ENCODE results near the gene MEGF6.

MEGF6 gene

DNA sequence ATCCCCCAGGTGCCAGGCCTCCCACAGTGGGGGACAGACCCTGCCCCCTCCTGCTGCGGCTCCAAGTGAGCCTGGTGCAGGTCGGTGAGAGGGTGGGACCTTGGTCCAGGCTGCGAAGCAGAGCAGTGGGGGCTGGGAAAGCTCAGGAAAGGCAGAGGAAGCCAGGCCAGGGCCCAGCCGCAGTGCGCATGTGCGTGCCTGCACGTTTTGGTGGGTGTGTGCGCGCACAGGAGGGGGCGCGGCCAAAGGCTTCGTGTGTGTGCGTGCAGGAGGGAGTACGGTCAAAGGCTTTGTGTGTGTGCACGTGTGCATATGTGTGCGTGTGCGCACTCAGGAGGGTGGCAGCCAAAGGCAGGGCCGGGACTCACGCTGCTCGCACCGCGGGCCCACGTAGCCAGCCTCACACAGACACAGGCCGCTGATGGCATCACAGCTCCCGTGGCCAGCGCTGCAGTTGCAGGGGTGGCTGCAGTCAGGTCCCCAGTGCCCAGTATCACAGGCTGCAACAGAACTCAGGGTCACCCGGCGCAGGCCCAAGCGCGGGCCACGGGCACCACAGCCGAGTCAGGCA, 111.0 kb downstream of the MEGF6 start:
- Histone ChIP-seq H3K9me3 (ENCODE audit: severe bottlenecking) (no peaks in the 10 kb centered on the region), H3K4me3 (ENCODE audit: low read depth, low read length) (no peak overlapping the region), H3K27me3 (ENCODE audit: insufficient read depth, low read depth, severe bottlenecking) (no peaks in the 10 kb centered on the region), H3K27ac (no peak overlapping the region), H3K36me3 (no peaks in the 10 kb centered on the region)
- TF ChIP-seq, protein P1, sequence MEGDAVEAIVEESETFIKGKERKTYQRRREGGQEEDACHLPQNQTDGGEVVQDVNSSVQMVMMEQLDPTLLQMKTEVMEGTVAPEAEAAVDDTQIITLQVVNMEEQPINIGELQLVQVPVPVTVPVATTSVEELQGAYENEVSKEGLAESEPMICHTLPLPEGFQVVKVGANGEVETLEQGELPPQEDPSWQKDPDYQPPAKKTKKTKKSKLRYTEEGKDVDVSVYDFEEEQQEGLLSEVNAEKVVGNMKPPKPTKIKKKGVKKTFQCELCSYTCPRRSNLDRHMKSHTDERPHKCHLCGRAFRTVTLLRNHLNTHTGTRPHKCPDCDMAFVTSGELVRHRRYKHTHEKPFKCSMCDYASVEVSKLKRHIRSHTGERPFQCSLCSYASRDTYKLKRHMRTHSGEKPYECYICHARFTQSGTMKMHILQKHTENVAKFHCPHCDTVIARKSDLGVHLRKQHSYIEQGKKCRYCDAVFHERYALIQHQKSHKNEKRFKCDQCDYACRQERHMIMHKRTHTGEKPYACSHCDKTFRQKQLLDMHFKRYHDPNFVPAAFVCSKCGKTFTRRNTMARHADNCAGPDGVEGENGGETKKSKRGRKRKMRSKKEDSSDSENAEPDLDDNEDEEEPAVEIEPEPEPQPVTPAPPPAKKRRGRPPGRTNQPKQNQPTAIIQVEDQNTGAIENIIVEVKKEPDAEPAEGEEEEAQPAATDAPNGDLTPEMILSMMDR (IDR thresholded peaks at IDR 0.05; ENCODE audit: low read depth, low read length) = no peak
- DNase-seq = no peak

DNA sequence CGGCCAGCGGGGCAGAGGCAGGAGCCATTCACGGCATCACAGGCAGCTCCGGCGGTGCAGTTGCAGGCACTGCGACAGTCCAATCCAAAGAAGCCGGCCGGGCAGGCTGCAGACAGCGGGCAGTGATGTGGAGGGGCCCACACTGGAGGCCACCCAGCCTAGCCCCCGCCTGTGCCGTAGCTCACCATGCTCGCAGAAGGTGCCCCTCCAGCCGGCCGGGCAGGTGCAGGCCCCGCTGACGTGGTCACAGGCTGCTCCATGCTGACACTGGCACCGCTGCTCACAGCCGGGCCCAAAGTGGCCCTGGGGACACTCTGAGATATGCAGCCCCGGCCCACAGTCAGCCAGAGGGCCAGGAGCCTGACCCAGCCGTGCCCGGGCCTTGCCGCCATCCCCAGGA, 111.7 kb downstream of the MEGF6 start:
- TF ChIP-seq, protein P1 (IDR thresholded peaks at IDR 0.05; ENCODE audit: low read depth, low read length) = no peak
- H3K4me3 ChIP-seq (ENCODE audit: low read depth, low read length) = no peak overlapping the region
- DNase-seq = no peak
- H3K27me3 ChIP-seq (ENCODE audit: insufficient read depth, low read depth, severe bottlenecking) = no peaks in the 10 kb centered on the region
- no peak overlapping the region for H3K27ac ChIP-seq
- H3K9me3 ChIP-seq (ENCODE audit: severe bottlenecking) = no peaks in the 10 kb centered on the region
- H3K36me3 ChIP-seq = no peaks in the 10 kb centered on the region

DNA sequence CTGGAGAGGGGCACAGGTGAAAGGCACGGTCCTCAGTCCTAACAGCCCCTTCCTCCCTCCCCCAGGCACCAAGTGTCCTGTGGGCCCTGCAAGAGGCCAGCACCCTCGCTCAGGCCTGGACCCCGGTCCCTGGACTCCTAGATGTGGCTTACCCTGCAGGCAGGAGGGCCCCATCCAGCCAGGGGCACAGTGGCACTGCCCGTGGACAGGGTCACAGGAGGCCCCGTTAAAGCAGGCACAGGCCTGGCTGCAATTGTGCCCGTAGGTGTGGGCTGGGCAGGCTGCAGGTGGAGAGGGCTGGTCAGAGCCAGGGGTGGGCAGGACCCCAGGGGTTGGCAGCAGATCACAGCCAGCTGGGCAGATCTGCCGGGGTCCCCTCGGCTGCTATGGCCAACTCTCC, 112.3 kb downstream of the MEGF6 start:
- Histone ChIP-seq H3K4me3 (ENCODE audit: low read depth, low read length) (no peak overlapping the region), H3K27me3 (ENCODE audit: insufficient read depth, low read depth, severe bottlenecking) (no peaks in the 10 kb centered on the region), H3K27ac (no peak overlapping the region), H3K36me3 (no peaks in the 10 kb centered on the region), H3K9me3 (ENCODE audit: severe bottlenecking) (no peaks in the 10 kb centered on the region)
- TF ChIP-seq, protein P1 (IDR thresholded peaks at IDR 0.05; ENCODE audit: low read depth, low read length) = no peak
- no peak for DNase-seq

DNA sequence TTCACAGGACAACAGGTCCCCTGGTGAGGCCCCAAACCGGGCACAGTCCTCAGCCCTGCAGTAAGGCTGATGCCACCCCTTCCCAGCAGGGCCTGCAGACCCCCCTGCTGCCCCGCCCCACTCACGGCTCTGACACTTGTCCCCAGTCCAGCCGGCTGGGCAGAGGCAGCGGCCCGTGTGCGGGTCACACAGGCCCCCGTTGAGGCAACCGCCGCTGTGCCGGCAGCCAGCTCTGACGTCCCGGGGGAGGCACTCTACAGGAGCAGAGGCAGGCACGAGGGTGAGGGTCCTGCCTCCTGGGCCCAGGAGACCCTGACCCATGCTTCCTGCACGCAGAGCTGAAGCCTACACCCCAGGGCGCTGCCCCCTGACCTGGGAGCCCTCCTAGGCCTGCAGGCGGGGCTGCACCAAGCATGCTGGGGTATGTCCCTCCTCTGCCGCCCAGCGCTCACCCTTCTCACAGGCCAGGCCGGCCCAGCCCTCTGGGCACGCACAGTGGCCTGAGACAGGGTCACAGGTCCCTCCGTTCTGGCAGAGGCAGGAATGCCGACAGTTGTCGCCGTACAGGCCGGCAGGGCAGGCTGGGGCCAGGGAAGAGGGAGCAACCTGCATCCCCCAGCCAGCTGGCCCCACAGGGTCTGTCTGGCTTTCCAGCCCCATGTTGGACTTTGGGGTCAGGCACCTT, 112.9 kb downstream of the MEGF6 start:
- TF ChIP-seq, protein P1 (IDR thresholded peaks at IDR 0.05; ENCODE audit: low read depth, low read length) = no peak
- H3K27me3 ChIP-seq (ENCODE audit: insufficient read depth, low read depth, severe bottlenecking) = no peaks in the 10 kb centered on the region
- H3K36me3 ChIP-seq = no peaks in the 10 kb centered on the region
- no peaks in the 10 kb centered on the region for H3K9me3 ChIP-seq (ENCODE audit: severe bottlenecking)
- no peak for DNase-seq
- H3K27ac ChIP-seq = no peak overlapping the region
- H3K4me3 ChIP-seq (ENCODE audit: low read depth, low read length) = no peak overlapping the region

DNA sequence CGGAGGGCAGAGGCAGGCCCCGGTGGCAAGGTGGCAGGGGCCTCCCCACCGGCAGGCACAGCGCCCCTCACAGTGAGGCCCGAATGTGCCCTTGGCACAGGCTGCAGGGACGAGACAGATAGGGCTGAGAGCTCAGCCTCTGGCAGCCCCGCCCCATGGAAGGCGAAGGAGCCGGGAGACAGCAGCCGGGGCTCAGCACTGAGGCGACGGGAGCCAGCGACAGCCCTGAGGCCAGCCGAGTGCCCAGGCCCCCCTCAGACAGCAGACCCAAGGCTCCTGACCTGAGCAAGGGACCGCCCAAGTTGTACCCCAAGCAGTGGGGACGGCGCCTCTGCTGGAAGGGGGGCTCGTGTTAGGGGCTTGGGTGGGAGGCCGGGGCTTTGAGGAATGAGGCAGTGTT, 113.8 kb downstream of the MEGF6 start:
- H3K36me3 ChIP-seq = no peaks in the 10 kb centered on the region

More for the DNA sequence above, 113.8 kb downstream of the MEGF6 start:
- Histone ChIP-seq H3K4me3 (ENCODE audit: low read depth, low read length) (no peak overlapping the region), H3K9me3 (ENCODE audit: severe bottlenecking) (no peaks in the 10 kb centered on the region), H3K27ac (no peak overlapping the region), H3K27me3 (ENCODE audit: insufficient read depth, low read depth, severe bottlenecking) (no peaks in the 10 kb centered on the region)
- TF ChIP-seq, protein P1 (IDR thresholded peaks at IDR 0.05; ENCODE audit: low read depth, low read length) = no peak
- DNase-seq = no peak

Measured in WERI-Rb-1 (cell line).